MCF 10A (cell line): ENCODE measurements around the gene KRTAP4-8. TPM values are rescaled to one million over a fixed set of nuclear protein-coding genes. Genes with fewer than 3 reads are reported as not detected.

ENCODE experiments used
- Bru-seq: library from RNA; stranded (reverse); fragments of 400-500 nt; gene quantifications from one replicate; lab custom pipeline; 2021; lab: Mats Ljungman, UMichigan
- BruChase-seq, 2 experiments: library from RNA; stranded (reverse); fragments of 400-500 nt; gene quantifications; one replicate each; lab custom pipeline; 2021; lab: Mats Ljungman, UMichigan
- BruUV-seq: library from RNA; stranded (reverse); fragments of 400-500 nt; replicated peaks from 2 replicates; lab custom pipeline; 2021; lab: Mats Ljungman, UMichigan
- CTCF ChIA-PET: fragments of 300-600 bp; sonication (Branson Sonifier 250); formaldehyde crosslinking; extraction: SDS; loops from one replicate; lab custom pipeline; 2021; ENCODE audit warnings: antibody characterized with exemption, inconsistent platforms; lab: Yijun Ruan, JAX
- POLR2A ChIA-PET: fragments of 300-600, 350-650 bp; sonication (Branson Sonifier 250); formaldehyde crosslinking; extraction: SDS; loops from one replicate; lab custom pipeline; 2020; ENCODE audit warnings: antibody characterized with exemption, inconsistent platforms; lab: Yijun Ruan, JAX
- DNase-seq: peaks from one replicate; pipeline ENCODE4 v3.0.0-alpha.2; 2018; ENCODE audit not compliant: unreplicated experiment
- H3K27ac Mint-ChIP-seq: one replicate; pipeline ENCODE4 v1.8.0; 2022; ENCODE audit warnings: mild to moderate bottlenecking, low read depth, mixed read lengths; ENCODE audit not compliant: unreplicated experiment
- H3K27me3 Mint-ChIP-seq: one replicate; pipeline ENCODE4 v1.8.0; 2022; ENCODE audit warnings: mixed read lengths; ENCODE audit not compliant: insufficient read depth, unreplicated experiment
- H3K36me3 Mint-ChIP-seq: one replicate; pipeline ENCODE4 v1.8.0; 2022; ENCODE audit warnings: mild to moderate bottlenecking, moderate library complexity, mixed read lengths; ENCODE audit not compliant: insufficient read depth, unreplicated experiment
- H3K4me1 Mint-ChIP-seq: one replicate; pipeline ENCODE4 v1.8.0; 2022; ENCODE audit warnings: mixed read lengths; ENCODE audit not compliant: insufficient read depth, unreplicated experiment
- H3K4me3 Mint-ChIP-seq: one replicate; pipeline ENCODE4 v1.8.0; 2022; ENCODE audit warnings: mild to moderate bottlenecking, moderate library complexity, mixed read lengths; ENCODE audit not compliant: unreplicated experiment
- H3K9me3 Mint-ChIP-seq: one replicate; pipeline ENCODE4 v1.8.0; 2022; ENCODE audit warnings: mixed read lengths; ENCODE audit not compliant: unreplicated experiment
- intact Hi-C: fragments of 100-400 bp; cut with micrococcal nuclease; formaldehyde crosslinking; loops from 2 replicates; pipeline ENCODE4 v1.14.1; 2022
- long read RNA-seq: library from polyadenylated mRNA; stranded (forward); transcript quantifications from one replicate; pipeline ENCODE4 v2.0.0, GENCODE V29; 2022
- total RNA-seq: library from RNA; stranded (reverse); gene quantifications from 2 replicates; pipeline ENCODE4 v1.2.3, GENCODE V29; 2022
- TF ChIP-seq, protein P1 (sequence below): fragments of 200-600 bp; IDR thresholded peaks from one replicate; pipeline ENCODE4 v1.8.0; 2022; ENCODE audit warnings: antibody characterized with exemption, mild to moderate bottlenecking; ENCODE audit not compliant: unreplicated experiment

KRTAP4-8 gene
- total RNA-seq (not detected in 2 replicates), Bru-seq, nascent RNA (not detected), BruChase-seq, experiment 1, labeled RNA remaining after a 6-hour chase (not detected), BruChase-seq, experiment 2, labeled RNA remaining after a 2-hour chase (not detected)
- long read RNA-seq, result 0 reads

DNA sequence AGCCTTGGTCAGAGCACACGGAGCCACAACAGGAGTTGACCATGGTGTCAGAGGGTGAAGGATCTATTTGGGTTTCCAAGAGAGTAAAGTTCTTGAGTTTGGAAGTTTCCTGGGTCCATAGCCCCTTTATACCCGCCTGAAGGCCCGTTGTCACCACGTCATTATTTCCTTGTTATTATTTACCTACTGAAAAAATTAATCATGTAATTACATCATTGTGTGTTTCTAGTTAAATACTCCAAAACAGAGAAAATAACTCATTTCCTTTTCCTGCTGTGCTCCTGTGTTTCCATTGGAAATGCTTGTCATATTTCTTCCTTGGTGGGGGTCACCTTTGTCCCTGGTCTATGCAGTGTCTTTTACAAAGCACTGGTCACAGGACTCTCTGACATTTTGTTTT is at the start of gene KRTAP4-8:
KRTAP4-8 (minus strand) TSS at position 101 of the 400 bp plus-strand sequence; CDS start at position 43, 58 bp downstream.
- ChIA-PET POLR2A (interaction anchor here (0.8 kb wide), 1 partner anchor 342 kb away, joined by 3 read pairs; no protein-coding TSS in a partner anchor), CTCF (no interaction called here)
- TF ChIP-seq, protein P1, sequence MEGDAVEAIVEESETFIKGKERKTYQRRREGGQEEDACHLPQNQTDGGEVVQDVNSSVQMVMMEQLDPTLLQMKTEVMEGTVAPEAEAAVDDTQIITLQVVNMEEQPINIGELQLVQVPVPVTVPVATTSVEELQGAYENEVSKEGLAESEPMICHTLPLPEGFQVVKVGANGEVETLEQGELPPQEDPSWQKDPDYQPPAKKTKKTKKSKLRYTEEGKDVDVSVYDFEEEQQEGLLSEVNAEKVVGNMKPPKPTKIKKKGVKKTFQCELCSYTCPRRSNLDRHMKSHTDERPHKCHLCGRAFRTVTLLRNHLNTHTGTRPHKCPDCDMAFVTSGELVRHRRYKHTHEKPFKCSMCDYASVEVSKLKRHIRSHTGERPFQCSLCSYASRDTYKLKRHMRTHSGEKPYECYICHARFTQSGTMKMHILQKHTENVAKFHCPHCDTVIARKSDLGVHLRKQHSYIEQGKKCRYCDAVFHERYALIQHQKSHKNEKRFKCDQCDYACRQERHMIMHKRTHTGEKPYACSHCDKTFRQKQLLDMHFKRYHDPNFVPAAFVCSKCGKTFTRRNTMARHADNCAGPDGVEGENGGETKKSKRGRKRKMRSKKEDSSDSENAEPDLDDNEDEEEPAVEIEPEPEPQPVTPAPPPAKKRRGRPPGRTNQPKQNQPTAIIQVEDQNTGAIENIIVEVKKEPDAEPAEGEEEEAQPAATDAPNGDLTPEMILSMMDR, result no peak
- peak within 1 kb of the TSS; percentile 46 for H3K27ac Mint-ChIP-seq
- no peaks in the 10 kb centered on the region for H3K27me3 Mint-ChIP-seq
- peaks cover 19% of the 10 kb centered on the region for H3K4me1 Mint-ChIP-seq
- H3K36me3 Mint-ChIP-seq, result no peaks in the 10 kb centered on the region
- intact Hi-C loops, result no loop called here
- no peaks in the 10 kb centered on the region for H3K9me3 Mint-ChIP-seq
- no peak for DNase-seq
- BruUV-seq, result no TSS peak
- no peak within 1 kb of the TSS for H3K4me3 Mint-ChIP-seq

DNA sequence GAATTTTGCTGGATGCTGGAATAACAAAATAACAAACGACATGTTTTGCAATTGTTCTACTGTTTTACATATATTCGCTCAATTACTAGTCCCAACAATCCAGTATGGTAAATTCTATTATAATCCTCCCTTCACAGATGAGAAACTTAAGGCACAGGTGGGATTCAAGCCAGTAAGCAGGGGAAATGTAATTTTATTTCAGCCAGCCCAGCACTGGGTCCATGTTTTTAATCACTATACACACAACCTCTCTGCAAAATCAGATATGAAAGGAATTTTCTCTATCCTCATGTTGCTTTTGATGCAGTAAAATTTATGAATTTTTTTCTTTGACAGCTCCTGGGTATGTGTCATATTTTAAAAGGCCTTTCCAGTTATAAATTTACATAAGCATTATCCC is 47.3 kb upstream of the KRTAP4-8 start:
- H3K27ac Mint-ChIP-seq, result no peak overlapping the region
- BruUV-seq, result no TSS peak
- peaks cover 6% of the 10 kb centered on the region for H3K4me1 Mint-ChIP-seq
- H3K4me3 Mint-ChIP-seq, result no peak overlapping the region
- DNase-seq, result no peak
- no peaks in the 10 kb centered on the region for H3K36me3 Mint-ChIP-seq
- POLR2A ChIA-PET, result no interaction called here
- H3K9me3 Mint-ChIP-seq, result peaks cover 20% of the 10 kb centered on the region
- TF ChIP-seq, protein P1, result no peak
- no peaks in the 10 kb centered on the region for H3K27me3 Mint-ChIP-seq
- CTCF ChIA-PET, result no interaction called here
- intact Hi-C loops, result no loop called here

DNA sequence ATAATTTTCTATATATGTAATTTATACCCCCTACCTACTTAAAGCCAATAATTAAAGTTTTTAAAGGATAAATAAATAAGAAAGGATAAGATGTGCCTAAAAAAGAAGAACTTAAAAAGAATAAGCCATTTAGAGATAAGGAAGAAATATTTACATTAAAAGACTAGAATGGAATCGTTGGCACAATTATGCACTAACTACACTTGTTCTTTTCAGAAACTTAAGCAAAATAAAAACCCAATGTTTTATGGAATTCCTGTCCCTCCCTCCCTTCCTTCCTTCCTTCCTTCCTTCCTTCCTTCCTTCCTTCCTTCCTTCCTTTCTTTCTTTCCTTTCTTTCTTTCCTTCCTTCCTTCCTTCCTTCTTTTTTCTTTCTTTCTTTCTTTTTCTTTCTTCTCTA is 46.9 kb upstream of the KRTAP4-8 start:
- ChIA-PET CTCF (no interaction called here), POLR2A (no interaction called here)
- intact Hi-C loops, result no loop called here
- TF ChIP-seq, protein P1, result no peak
- Mint-ChIP-seq H3K27ac (no peak overlapping the region), H3K27me3 (no peaks in the 10 kb centered on the region), H3K4me1 (peaks cover 6% of the 10 kb centered on the region), H3K36me3 (peaks cover under 1% of the 10 kb centered on the region), H3K4me3 (no peak overlapping the region), H3K9me3 (peaks cover 20% of the 10 kb centered on the region)
- no peak for DNase-seq
- BruUV-seq, result no TSS peak

GRCh38 chr17:41141361-41141760 is 43.4 kb upstream of the KRTAP4-8 start:
- POLR2A ChIA-PET, result interaction anchor here (0.9 to 1.7 kb wide), 3 partner anchors 9 to 325 kb away, joined by 3 to 5 read pairs (median 4); partner anchors contain the start of gene KRT32
- Mint-ChIP-seq H3K4me3 (no peak overlapping the region), H3K27me3 (no peaks in the 10 kb centered on the region), H3K4me1 (peaks cover 6% of the 10 kb centered on the region), H3K27ac (peak overlapping the region; percentile 3), H3K36me3 (peaks cover 6% of the 10 kb centered on the region), H3K9me3 (peaks cover 27% of the 10 kb centered on the region)
- BruUV-seq, result no TSS peak
- intact Hi-C loops, result loop anchor here (2.0 kb wide), 1 partner anchor 233 kb away; no protein-coding TSS in a partner anchor
- TF ChIP-seq, protein P1, result no peak
- DNase-seq, result no peak
- CTCF ChIA-PET, result no interaction called here
